Activated T-helper 2 cell treated with anti-CD3 and anti-CD28 coated beads, Interferon-gamma antibody, Interleukin-2, Interleukin-4, amounts not matched to agents 10 μg/mL and 5 μg/mL and 100 μg/mL, durations not matched to agents 14 hours and 24 hours and 36 hours (primary cell): Measurements from ENCODE around the gene KDM4B. TPM values are rescaled to one million over a fixed set of nuclear protein-coding genes. Genes with fewer than 3 reads are reported as not detected.
A peak's percentile ranks its signal among the peaks of the same experiment; 100 is the strongest.

Experiments used
- DNase-seq: peaks from one replicate; pipeline ENCODE4 v3.0.0; 2021; ENCODE audit warnings: low spot score
- H3K27ac Mint-ChIP-seq: one replicate; pipeline ENCODE4 v1.8.0; 2021; ENCODE audit warnings: mixed read lengths
- H3K27me3 Mint-ChIP-seq: one replicate; pipeline ENCODE4 v1.8.0; 2021; ENCODE audit warnings: low read depth, mixed read lengths
- H3K36me3 Mint-ChIP-seq: one replicate; pipeline ENCODE4 v1.8.0; 2021; ENCODE audit warnings: low read depth, mixed read lengths
- H3K4me1 Mint-ChIP-seq: one replicate; pipeline ENCODE4 v1.8.0; 2021; ENCODE audit warnings: low read depth, mixed read lengths
- H3K4me3 Mint-ChIP-seq: one replicate; pipeline ENCODE4 v1.8.0; 2021; ENCODE audit warnings: low read depth, mild to moderate bottlenecking, moderate library complexity, mixed read lengths
- H3K9me3 Mint-ChIP-seq: one replicate; pipeline ENCODE4 v1.8.0; 2021; ENCODE audit warnings: mixed read lengths
- intact Hi-C: fragments of 100-400 bp; cut with micrococcal nuclease; formaldehyde crosslinking; loops from one replicate; pipeline ENCODE4 v1.15.1; 2023
- total RNA-seq: library from RNA; stranded (reverse); gene quantifications from 2 replicates; pipeline ENCODE4 v1.2.3, GENCODE V29; 2022

KDM4B gene
- total RNA-seq, 1 donor from 2014 or later: 51.7 TPM

DNA sequence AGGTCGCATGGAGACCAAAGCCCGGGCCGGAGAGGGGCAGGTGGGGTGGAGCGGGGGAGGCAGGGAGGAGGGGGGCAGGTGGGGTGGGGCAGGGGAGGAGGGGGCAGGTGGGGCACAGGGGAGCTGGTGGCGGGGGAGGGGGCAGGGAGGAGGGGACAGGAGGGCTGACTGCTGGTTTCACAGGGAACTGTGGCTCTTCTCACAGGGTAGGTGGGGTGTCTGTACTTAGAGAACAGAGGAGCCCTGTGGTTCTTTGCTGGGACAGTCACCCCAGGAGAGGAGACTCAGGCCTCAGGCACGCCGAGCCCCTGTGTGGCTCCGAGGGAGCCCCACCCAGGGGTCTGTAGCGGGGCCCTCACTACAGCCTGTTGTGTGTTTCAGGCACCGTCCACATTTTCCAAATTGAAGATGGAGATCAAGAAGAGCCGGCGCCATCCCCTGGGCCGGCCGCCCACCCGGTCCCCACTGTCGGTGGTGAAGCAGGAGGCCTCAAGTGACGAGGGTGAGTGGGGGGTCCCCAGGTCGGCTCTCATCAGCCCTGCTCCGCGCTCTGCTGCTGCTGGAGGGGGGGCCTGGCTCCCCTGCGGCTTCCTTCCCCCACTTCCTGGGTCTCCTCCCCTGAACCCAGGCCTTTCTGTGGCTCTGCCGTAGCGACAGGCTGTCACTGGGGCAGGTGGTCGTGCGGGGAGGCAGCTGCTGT is 162.7 kb downstream of the KDM4B start:
- H3K27me3 Mint-ChIP-seq: no peaks in the 10 kb centered on the region
- H3K36me3 Mint-ChIP-seq: peaks cover 21% of the 10 kb centered on the region
- peaks cover 3% of the 10 kb centered on the region for H3K4me1 Mint-ChIP-seq
- no peaks in the 10 kb centered on the region for H3K9me3 Mint-ChIP-seq
- no peak overlapping the region for H3K4me3 Mint-ChIP-seq
- intact Hi-C loops: no loop called here
- DNase-seq: no peak
- H3K27ac Mint-ChIP-seq: no peak overlapping the region

DNA sequence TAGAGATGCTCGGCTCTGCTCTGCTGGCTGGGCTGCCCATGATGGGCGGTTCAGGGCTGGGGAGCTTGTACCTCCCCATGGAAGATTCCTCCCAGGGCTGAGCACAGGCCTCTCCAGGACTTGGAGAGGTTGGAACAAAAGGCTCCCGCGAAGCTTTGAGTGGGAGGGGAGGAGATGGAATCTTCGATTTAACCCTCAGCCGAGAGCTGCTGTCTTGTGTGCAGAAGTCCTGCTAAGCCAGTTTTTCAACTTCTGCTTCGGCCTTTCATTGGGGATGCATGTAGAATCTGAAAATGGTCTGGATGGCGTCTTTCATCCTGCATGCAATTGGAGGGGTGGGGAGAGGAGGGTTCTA is 163.3 kb downstream of the KDM4B start:
- H3K27ac Mint-ChIP-seq: no peak overlapping the region
- no peak for DNase-seq
- no peak overlapping the region for H3K4me3 Mint-ChIP-seq
- intact Hi-C loops: no loop called here
- H3K27me3 Mint-ChIP-seq: no peaks in the 10 kb centered on the region
- H3K4me1 Mint-ChIP-seq: peaks cover 3% of the 10 kb centered on the region
- H3K9me3 Mint-ChIP-seq: no peaks in the 10 kb centered on the region
- H3K36me3 Mint-ChIP-seq: peaks cover 26% of the 10 kb centered on the region

DNA sequence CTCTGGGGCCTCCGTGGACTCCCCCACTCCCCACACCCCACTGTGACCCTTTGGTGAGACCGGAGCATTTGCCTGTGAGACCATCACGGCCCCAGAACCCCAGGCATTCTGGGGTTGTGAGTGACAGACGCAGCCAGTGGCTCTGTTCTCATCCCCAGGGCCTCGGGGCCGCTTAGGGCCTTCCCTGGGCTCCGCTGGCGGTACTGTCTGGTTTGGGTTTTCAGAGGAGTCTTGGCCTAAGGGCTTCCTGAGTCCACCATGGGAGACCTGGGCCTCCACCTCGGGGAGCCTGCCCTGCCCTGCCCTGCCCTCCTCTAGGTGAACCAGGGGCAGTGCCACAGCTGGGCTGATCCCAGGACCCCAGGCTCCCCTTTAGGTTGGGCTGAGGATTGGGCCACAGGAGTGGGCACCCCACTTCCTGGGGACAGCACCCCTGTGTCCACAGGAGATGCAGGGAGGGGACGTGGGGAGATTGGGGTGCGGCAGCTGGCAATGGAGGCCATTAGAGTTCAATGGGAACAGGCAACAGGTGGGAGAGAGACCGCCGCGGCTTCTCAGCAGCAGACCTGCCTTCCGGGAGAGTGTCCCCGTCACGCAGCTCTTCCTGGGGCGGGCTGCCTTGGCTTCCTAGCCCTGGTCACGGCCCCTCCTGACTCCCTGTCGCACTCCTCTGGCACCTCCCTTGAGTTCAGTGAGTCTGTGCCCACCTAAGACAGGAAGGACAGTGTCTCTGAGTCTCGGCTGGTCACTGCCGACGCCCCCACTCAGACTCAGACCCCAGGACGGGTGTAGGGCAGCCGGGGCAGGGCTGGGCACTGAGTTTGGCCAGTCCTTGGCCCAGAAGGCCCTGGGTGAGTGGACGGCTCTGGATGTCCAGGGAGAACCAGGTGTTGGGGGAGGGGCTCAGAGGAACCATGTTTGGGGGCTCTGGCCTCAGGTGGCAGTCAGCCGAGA is 164.1 kb downstream of the KDM4B start:
- Mint-ChIP-seq H3K36me3 (peaks cover 34% of the 10 kb centered on the region), H3K27me3 (no peaks in the 10 kb centered on the region), H3K27ac (no peak overlapping the region), H3K4me3 (no peak overlapping the region), H3K9me3 (no peaks in the 10 kb centered on the region), H3K4me1 (peaks cover 3% of the 10 kb centered on the region)
- DNase-seq: no peak
- intact Hi-C loops: no loop called here

DNA sequence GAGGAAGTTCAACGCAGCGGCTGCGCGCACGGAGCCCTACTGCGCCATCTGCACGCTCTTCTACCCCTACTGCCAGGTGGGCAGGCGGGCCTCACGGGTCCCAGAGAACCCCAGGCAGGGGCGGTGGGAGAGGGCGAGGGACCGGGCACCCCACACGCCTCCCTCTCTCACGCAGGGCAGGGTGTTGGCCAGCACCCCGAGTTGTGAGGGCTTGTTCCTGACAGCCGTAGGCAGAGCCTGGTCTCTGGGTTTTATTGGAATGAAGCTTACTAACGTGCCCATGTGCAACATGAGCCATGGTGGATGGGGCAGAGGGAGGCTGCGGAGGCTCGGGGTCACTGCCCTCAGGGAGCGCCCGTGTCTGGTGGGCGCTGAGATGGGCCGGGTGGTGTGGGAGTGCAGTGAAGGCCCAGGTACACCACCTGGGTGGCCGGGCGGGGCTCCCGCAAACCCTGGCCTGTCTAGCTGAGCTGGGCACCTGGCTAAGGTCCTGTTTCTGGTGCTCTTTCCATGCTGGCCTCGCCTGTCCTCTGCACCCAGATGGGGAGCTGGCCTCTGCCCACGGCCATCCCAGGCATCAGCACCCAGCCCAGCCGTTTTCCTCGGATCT is 165.2 kb downstream of the KDM4B start:
- H3K27me3 Mint-ChIP-seq: no peaks in the 10 kb centered on the region
- H3K36me3 Mint-ChIP-seq: peaks cover 45% of the 10 kb centered on the region
- no peak overlapping the region for H3K27ac Mint-ChIP-seq
- no peak for DNase-seq
- H3K9me3 Mint-ChIP-seq: no peaks in the 10 kb centered on the region
- H3K4me1 Mint-ChIP-seq: peaks cover 13% of the 10 kb centered on the region
- intact Hi-C loops: no loop called here
- no peak overlapping the region for H3K4me3 Mint-ChIP-seq

DNA sequence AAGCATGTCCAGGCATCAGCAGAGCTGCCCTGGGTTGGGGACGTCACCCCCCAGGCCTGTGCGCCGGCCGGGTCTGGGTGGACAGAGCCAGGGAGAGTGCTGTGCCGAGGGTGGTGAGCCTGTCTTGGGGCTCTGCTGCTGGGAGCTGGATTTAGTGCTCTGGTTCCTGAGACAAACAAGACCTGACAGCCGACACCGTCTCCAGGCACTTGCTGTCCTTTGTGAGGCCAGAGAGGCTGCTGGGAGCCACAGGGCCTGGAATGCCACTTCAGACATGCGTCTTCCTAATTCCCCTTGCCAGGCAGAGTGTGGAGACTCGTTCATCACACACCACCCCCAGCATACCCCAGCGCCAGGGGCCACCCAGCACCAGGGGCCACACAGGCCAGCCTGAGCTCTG is 165.8 kb downstream of the KDM4B start:
- H3K27me3 Mint-ChIP-seq: no peaks in the 10 kb centered on the region
- DNase-seq: no peak
- no peak overlapping the region for H3K4me3 Mint-ChIP-seq
- intact Hi-C loops: no loop called here
- no peaks in the 10 kb centered on the region for H3K9me3 Mint-ChIP-seq
- H3K4me1 Mint-ChIP-seq: peaks cover 19% of the 10 kb centered on the region
- H3K27ac Mint-ChIP-seq: no peak overlapping the region
- H3K36me3 Mint-ChIP-seq: peaks cover 51% of the 10 kb centered on the region

DNA sequence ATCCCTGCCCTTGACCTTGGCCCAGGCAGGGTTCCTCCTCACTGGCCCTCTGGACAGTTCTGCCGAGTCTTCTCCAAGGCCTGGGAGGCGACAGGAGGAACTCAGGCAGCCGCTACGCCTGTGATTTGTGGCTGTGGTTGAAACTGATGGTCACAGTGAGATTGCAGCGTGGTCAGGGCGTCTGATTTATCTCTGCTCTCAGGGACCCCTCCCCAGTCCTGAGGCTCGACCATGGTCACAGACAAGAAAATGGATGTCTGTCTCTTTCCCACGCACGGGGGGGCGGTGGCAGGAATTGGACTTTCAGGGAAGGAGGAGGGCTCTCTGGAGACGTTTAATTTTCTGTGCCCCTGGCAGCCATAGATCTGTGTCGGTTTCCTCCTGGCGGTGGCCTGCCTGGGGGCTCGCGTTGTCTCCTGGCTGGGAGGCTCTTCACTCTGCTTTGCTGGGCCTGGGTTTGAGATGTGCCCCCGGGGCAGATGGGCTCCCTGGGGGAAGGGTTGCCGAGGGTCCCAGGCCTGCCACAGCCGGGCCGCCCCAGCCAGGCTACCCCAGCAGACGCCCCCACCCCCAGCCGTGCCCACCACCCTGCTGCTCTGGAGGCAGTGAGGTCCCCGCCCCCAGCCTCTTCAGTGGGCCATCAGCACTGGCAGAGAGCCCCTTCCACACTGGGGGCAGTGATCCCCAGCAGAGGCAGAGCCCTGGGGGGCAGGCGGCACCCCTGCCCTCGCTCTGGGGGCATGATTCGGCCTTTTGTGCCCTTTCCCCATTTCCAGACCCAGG is 167.4 kb downstream of the KDM4B start:
- Mint-ChIP-seq H3K27ac (no peak overlapping the region), H3K36me3 (peaks cover 49% of the 10 kb centered on the region), H3K27me3 (no peaks in the 10 kb centered on the region), H3K4me3 (no peak overlapping the region), H3K9me3 (no peaks in the 10 kb centered on the region), H3K4me1 (peaks cover 17% of the 10 kb centered on the region)
- intact Hi-C loops: no loop called here
- DNase-seq: no peak

DNA sequence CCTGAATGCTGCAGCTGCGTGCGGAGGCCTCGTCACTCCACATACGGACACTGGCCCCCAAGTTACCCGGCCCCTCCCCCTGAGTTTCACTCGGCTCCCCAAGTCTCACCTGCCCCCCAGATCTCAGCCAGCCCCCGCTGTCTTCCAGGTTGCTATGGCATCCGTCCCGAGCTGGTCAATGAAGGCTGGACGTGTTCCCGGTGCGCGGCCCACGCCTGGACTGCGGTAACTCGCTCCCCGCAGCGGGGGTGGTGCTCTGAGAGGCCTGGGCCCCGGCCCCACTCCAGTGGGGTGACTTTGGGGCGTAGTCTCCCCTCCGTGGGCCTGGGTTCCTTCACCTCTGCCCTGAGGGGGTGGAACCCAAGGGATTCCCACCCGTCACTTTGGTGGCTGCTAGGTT is 168.2 kb downstream of the KDM4B start:
- Mint-ChIP-seq H3K9me3 (no peaks in the 10 kb centered on the region), H3K4me1 (peaks cover 17% of the 10 kb centered on the region), H3K36me3 (peaks cover 45% of the 10 kb centered on the region), H3K27ac (no peak overlapping the region), H3K27me3 (no peaks in the 10 kb centered on the region), H3K4me3 (no peak overlapping the region)
- no peak for DNase-seq
- intact Hi-C loops: no loop called here

DNA sequence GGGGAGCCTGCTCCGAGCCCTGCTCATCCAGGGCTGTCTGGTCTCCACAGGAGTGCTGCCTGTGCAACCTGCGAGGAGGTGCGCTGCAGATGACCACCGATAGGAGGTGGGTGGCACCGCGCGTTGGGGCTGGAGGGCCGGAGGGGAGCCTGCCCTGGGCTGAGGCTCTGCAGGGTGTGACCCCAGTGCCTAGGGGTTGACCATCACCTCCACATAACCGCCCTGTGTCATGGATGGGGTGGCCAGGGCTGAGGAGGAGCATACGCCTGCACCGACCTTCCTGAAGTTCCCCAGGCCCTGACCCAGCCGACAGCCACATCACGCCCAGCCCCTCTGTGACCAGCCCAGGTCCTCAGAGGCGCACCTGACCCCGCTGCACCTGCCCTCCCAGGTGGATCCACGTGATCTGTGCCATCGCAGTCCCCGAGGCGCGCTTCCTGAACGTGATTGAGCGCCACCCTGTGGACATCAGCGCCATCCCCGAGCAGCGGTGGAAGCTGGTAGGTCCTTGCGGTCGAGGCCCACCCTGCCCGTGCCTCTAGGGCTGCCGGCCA is 168.7 kb downstream of the KDM4B start:
- Mint-ChIP-seq H3K27me3 (no peaks in the 10 kb centered on the region), H3K9me3 (no peaks in the 10 kb centered on the region), H3K4me1 (peaks cover 17% of the 10 kb centered on the region), H3K27ac (no peak overlapping the region), H3K4me3 (no peak overlapping the region), H3K36me3 (peaks cover 42% of the 10 kb centered on the region)
- intact Hi-C loops: no loop called here
- no peak for DNase-seq

DNA sequence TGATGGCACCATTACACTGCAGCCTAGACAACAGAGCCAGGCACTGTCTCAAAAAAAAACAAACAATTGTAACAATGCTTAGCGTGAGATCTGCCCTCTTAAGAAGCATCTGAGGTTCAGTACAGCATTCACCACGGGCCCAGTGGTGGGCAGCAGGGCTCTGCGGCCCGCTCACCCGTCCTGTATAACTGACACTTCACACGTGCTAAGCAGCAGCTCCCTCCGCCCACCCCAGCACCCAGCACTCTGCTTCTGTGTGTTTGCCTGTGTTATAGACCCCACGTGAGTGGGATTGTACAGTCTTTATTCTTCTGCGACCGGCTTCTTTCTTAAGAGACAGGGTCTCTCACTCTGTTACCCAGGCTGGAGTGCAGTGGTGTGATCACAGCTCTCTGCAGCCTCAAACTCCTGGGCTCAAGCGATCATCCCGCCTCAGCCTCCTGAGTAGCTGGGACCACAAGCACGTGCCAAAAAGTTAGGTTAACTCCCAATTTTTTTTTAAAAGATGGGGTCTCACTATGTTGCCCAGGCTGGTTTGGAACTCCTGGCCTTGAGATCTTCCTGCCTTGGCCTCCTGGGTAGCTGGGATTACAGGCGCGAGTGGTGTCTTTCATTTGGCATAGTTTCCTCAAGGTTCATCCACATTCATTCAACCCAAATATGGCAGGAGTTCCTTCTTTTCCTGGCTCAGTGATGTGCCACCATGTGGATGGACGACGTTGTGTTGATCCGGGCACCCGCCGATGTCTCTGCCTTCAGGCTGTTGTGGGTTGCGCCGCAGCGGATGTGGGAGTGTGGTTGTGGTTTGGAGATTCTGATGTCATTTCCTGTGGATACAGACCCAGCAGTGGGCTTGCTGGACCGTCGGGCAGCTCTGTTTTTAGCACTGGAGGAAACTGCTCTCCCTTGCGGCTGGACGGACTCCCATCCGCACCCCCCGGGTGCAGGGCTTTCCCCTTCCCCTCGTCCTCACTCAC is 170.0 kb downstream of the KDM4B start:
- H3K27me3 Mint-ChIP-seq: no peaks in the 10 kb centered on the region
- DNase-seq: peak; percentile 85
- H3K27ac Mint-ChIP-seq: peak overlapping the region; percentile 66
- H3K4me1 Mint-ChIP-seq: peaks cover 20% of the 10 kb centered on the region
- intact Hi-C loops: no loop called here
- peak overlapping the region; percentile 51 for H3K4me3 Mint-ChIP-seq
- H3K36me3 Mint-ChIP-seq: peaks cover 47% of the 10 kb centered on the region
- H3K9me3 Mint-ChIP-seq: no peaks in the 10 kb centered on the region

DNA sequence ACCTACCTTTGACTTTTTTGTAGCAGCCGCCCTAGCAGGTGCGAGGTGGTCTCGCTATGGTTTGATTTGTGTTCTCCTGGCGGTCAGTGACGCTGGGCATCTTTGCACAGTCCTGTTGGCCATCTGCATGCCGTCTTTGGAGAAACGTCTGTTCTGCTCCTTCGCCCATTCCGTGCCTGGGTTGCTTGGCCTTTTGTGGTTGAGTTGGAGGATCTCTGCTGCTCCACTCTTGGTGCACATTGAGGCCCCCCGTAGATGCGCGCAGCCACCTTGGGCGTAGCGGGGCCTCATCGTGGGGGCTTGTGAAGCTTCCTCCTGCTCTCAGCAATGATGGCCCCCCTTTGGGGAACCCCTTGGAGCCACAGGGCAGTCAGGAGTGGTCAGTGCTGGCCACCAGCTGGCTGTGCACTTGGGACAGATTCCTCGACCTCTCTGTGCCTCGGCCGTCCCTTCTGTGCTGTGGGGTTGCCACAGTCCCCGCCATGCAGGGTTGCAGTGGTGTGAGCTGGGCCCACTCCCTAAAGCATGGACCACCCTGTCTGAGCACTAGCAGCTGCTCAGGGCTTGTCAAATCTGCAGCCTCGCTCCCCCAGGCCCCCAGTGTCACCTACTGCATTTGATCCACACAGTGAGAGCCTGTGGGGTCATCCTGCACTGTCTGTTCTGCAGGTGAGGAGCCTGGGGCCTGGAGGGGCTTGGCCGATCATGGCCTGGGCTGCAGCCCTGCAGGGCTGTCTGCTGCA is 170.8 kb downstream of the KDM4B start:
- Mint-ChIP-seq H3K4me1 (peaks cover 20% of the 10 kb centered on the region), H3K36me3 (peaks cover 47% of the 10 kb centered on the region), H3K27ac (peak overlapping the region; percentile 66), H3K4me3 (no peak overlapping the region), H3K27me3 (no peaks in the 10 kb centered on the region), H3K9me3 (no peaks in the 10 kb centered on the region)
- intact Hi-C loops: no loop called here
- DNase-seq: no peak
